Endothelial cell of umbilical vein (primary cell): ENCODE data around the gene MSL1. TPM values are rescaled to one million over a fixed set of nuclear protein-coding genes. Genes with fewer than 3 reads are reported as not detected.

Experiments
- BruUV-seq: library from RNA; stranded (reverse); fragments of 400-500 nt; replicated peaks from 2 replicates; lab custom pipeline; 2021; lab: Mats Ljungman, UMichigan
- CTCF ChIA-PET: fragments of 300-600, 350-600 bp; sonication (Branson Sonifier 250); formaldehyde crosslinking; loops from one replicate; lab custom pipeline; 2021; ENCODE audit warnings: antibody characterized with exemption, inconsistent platforms; lab: Charles Lee
- POLR2A ChIA-PET: fragments of 300-600, 350-600 bp; sonication (Branson Sonifier 250); formaldehyde crosslinking; loops from one replicate; lab custom pipeline; 2021; ENCODE audit warnings: antibody characterized with exemption, inconsistent platforms; lab: Charles Lee
- DNase-seq: peaks from one replicate; pipeline ENCODE4 v3.0.0-alpha.2; 2011; ENCODE audit warnings: low read depth, low spot score
- FAIRE-seq: peaks from 2 replicates; lab custom pipeline; 2011; peaks lifted over from hg19 to GRCh38; lab: Jason Lieb, UNC
- H2AFZ ChIP-seq: 2 replicates; pipeline ENCODE4 v1.6.0; 2012; ENCODE audit warnings: low read depth, low read length, control low read depth, inconsistent platforms
- H3K27ac ChIP-seq: 2 replicates; pipeline ENCODE4 v1.5.1; 2011; ENCODE audit warnings: low read depth, mild to moderate bottlenecking, control low read depth, low read length, moderate library complexity; ENCODE audit not compliant: insufficient read depth
- H3K27me3 ChIP-seq, 2 experiments: 2 replicates each; pipeline versions ENCODE4 v1.6.0 to v1.6.1; 2011; ENCODE audit warnings: low read length in 2 of 2, mixed read lengths in 1 of 2; ENCODE audit not compliant: control insufficient read depth in 2 of 2, insufficient read depth in 2 of 2
- H3K36me3 ChIP-seq, 2 experiments: 2 replicates in 1 of 2; 3 replicates in 1 of 2; pipeline ENCODE4 v1.5.1; 2011; ENCODE audit warnings: low read length in 2 of 2, mild to moderate bottlenecking in 1 of 2, moderate library complexity in 1 of 2; ENCODE audit not compliant: control insufficient read depth in 2 of 2, insufficient read depth in 2 of 2; ENCODE audit errors: extremely low read depth in 1 of 2
- H3K4me1 ChIP-seq: 3 replicates; pipeline ENCODE4 v1.5.1; 2011; ENCODE audit warnings: mild to moderate bottlenecking, low read length; ENCODE audit not compliant: control insufficient read depth, insufficient read depth; ENCODE audit errors: extremely low read depth
- H3K4me2 ChIP-seq: 2 replicates; pipeline ENCODE4 v1.6.1; 2011; ENCODE audit warnings: low read length, control low read depth, mixed read lengths; ENCODE audit not compliant: insufficient read depth
- H3K4me3 ChIP-seq, 3 experiments: fragments of 200-600 bp in 1 of 3; sonication (generic), shearing (Covaris generic) in 1 of 3; replicated peaks in 1 of 3; 2 replicates each; pipeline ENCODE4 v1.5.1; 2011 to 2016; ENCODE audit warnings: control low read depth in 3 of 3, low read length in 3 of 3, mild to moderate bottlenecking in 2 of 3, inconsistent platforms in 1 of 3, low read depth in 1 of 3, moderate library complexity in 1 of 3; ENCODE audit not compliant: insufficient read depth in 1 of 3
- H3K79me2 ChIP-seq: 2 replicates; pipeline ENCODE4 v1.6.0; 2012; ENCODE audit warnings: low read length, inconsistent platforms; ENCODE audit not compliant: control insufficient read depth, insufficient read depth
- H3K9ac ChIP-seq: replicated peaks from 2 replicates; pipeline ENCODE3; 2011; ENCODE audit warnings: low read length, control low read depth; ENCODE audit not compliant: insufficient read depth; ENCODE audit errors: extremely low read depth
- H3K9me1 ChIP-seq: replicated peaks from 3 replicates; pipeline ENCODE4 v1.6.0; 2011; ENCODE audit warnings: mild to moderate bottlenecking, low read length; ENCODE audit not compliant: control insufficient read depth, insufficient read depth; ENCODE audit errors: extremely low read depth
- H3K9me3 ChIP-seq: replicated peaks from 2 replicates; pipeline ENCODE4 v1.5.1; 2012; ENCODE audit warnings: low read length, inconsistent platforms; ENCODE audit not compliant: control insufficient read depth, insufficient read depth
- H4K20me1 ChIP-seq: replicated peaks from 2 replicates; pipeline ENCODE3; 2011; ENCODE audit warnings: mild to moderate bottlenecking, low read length; ENCODE audit not compliant: control insufficient read depth, insufficient read depth; ENCODE audit errors: extremely low read depth
- EZH2 ChIP-seq: IDR thresholded peaks from 2 replicates; pipeline ENCODE4 v1.6.1; 2012; ENCODE audit warnings: borderline replicate concordance, low read depth, mild to moderate bottlenecking, moderate library complexity, low read length, inconsistent platforms; ENCODE audit not compliant: severe bottlenecking
- FOS ChIP-seq: IDR thresholded peaks from 2 replicates; pipeline ENCODE4 v1.6.1; 2011; ENCODE audit warnings: mild to moderate bottlenecking, low read length, moderate library complexity, borderline replicate concordance; ENCODE audit not compliant: insufficient read depth
- GATA2 ChIP-seq: IDR thresholded peaks from 2 replicates; pipeline ENCODE4 v1.7.0; 2011; ENCODE audit warnings: low read depth, mild to moderate bottlenecking, moderate library complexity, mixed read lengths, low read length; ENCODE audit not compliant: insufficient read length, insufficient read depth
- JUN ChIP-seq: IDR thresholded peaks from 2 replicates; pipeline ENCODE4 v1.6.1; 2011; ENCODE audit warnings: borderline replicate concordance, low read depth; ENCODE audit not compliant: insufficient read length, insufficient read depth
- MYC ChIP-seq: IDR thresholded peaks from one replicate; pipeline ENCODE4 v1.6.1; 2011; ENCODE audit warnings: mild to moderate bottlenecking, low read depth, low read length
- POLR2A ChIP-seq: IDR thresholded peaks from 2 replicates; pipeline ENCODE4 v1.6.1; 2012; ENCODE audit warnings: low read depth, mild to moderate bottlenecking, control low read depth, low read length
- POLR2AphosphoS5 ChIP-seq: IDR thresholded peaks from 2 replicates; pipeline ENCODE4 v1.6.1; 2012; ENCODE audit warnings: low read depth, mild to moderate bottlenecking, control low read depth, low read length, moderate library complexity; ENCODE audit not compliant: insufficient read depth
- dilution Hi-C: fragments of 300-500 bp; cut with MboI; formaldehyde crosslinking; loops from one replicate; pipeline ENCODE4 v1.15.0; 2019; ENCODE audit warnings: low sequenced_read_pairs; ENCODE audit not compliant: extremely low pct_ligation_motif_present
- intact Hi-C: fragments of 100-400 bp; cut with micrococcal nuclease; formaldehyde crosslinking; loops from one replicate; pipeline ENCODE4 v1.10.0; 2022
- polyA plus RNA-seq, 4 experiments: library from polyadenylated mRNA; depleted of rRNA in 3 of 4; stranded (reverse) in 3 of 4; unstranded in 1 of 4; fragments of >200 nt; gene quantifications; 2 replicates each; pipeline versions ENCODE4 v1.2.1 to v1.2.3, GENCODE V29; 2011 to 2012; ENCODE audit warnings: missing spikeins in 1 of 4
- total RNA-seq: library from RNA; stranded (reverse); gene quantifications from 2 replicates; pipeline ENCODE4 v1.2.3, GENCODE V29; 2021
- TF ChIP-seq, protein P1 (sequence below): IDR thresholded peaks from 2 replicates; pipeline ENCODE4 v1.6.1; 2011; ENCODE audit not compliant: insufficient read depth, insufficient read length
- TF ChIP-seq, protein P2 (sequence below), 2 donors: IDR thresholded peaks; 1 replicate in 1 of 2; 2 replicates in 1 of 2; pipeline ENCODE4 v1.5.1; 2011; ENCODE audit warnings: low read length in 2 of 2, mild to moderate bottlenecking in 2 of 2, moderate library complexity in 2 of 2, control low read depth in 1 of 2, inconsistent platforms in 1 of 2, low read depth in 1 of 2; ENCODE audit not compliant: insufficient read depth in 1 of 2; ENCODE audit errors: extremely low read depth in 1 of 2

MSL1 gene
- total and polyA plus RNA-seq, 2 donors (not counting 3 experiments of a cell fraction or from before 2014, with no cell fraction given), result 30.9 to 95.0 TPM

DNA sequence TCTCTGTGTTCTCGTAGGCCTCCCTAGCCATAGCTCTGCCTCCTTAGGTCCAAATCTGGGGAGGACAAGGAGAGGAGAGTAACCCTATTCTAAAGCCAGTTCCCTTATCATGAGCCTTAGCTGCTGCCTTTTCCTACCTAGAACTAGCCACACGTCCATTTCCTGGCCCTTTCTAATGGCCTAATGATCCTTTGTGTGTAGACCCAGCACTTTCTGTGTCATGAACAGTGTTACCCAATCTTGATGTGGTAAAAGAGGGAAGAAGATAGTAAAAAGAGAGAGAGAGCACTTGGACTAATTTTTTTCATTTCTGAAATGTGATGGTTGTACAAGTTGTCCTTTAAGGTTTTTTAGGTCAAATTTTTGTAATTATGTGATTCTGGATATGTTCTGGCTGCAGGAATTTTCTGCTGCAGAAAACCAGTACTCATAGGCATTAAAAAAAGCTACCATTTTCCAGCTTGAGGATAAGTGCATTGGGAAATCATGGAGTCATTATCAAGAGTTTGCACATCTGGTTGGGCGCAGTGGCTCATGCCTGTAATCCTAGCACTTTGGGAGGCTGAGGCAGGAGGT lies 36.8 kb downstream of the MSL1 start:
- no peak overlapping the region for H3K27ac ChIP-seq
- H3K36me3 ChIP-seq, result peaks cover 15 to 25% of the 10 kb centered on the region in 2 experiments
- ChIA-PET CTCF (interaction anchor here (1.5 kb wide), 1 partner anchor 10 kb away, joined by 7 read pairs; no protein-coding TSS in a partner anchor), POLR2A (interaction anchor here (0.6 kb wide), 1 partner anchor 44 kb away, joined by 3 read pairs; no protein-coding TSS in a partner anchor)
- H3K4me3 ChIP-seq, result no peak overlapping the region
- no peak overlapping the region for H2AFZ ChIP-seq
- peaks cover 48% of the 10 kb centered on the region for H3K79me2 ChIP-seq
- H3K27me3 ChIP-seq, result no peaks in the 10 kb centered on the region
- FAIRE-seq (no peak), DNase-seq (no peak)
- TF ChIP-seq POLR2AphosphoS5 (no peak), JUN (no peak)
- H3K4me2 ChIP-seq, result no peak overlapping the region
- BruUV-seq, result no TSS peak
- no peaks in the 10 kb centered on the region for H4K20me1 ChIP-seq
- no peak overlapping the region for H3K9ac ChIP-seq
- intact Hi-C loops (no loop called here), dilution Hi-C loops (no loop called here)
- H3K9me3 ChIP-seq, result no peaks in the 10 kb centered on the region
- H3K4me1 ChIP-seq, result no peaks in the 10 kb centered on the region
- no peaks in the 10 kb centered on the region for H3K9me1 ChIP-seq

DNA sequence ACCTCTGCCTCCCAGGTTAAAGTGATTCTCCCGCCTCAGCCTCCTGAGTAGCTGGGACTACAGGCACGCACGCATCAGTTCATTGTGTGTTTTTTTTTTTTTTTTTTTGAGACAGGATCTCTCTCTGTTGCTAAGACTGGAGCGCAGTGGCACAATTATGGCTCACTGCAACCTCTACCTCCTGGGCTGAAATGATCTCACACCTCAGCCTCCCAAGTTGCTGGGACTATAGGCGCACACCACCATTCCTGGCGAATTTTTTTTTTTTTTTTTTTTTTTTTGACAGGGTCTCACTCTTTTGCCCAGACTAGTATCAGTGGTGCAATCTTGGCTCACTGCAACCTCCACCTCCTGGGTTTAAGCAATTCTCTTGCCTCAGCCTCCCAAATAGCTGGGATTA lies 37.7 kb downstream of the MSL1 start:
- Histone ChIP-seq H3K4me2 (no peak overlapping the region), H3K9me3 (no peaks in the 10 kb centered on the region), H3K36me3 (peaks cover 20 to 28% of the 10 kb centered on the region in 2 experiments), H3K27ac (no peak overlapping the region), H3K9ac (no peak overlapping the region), H3K79me2 (peaks cover 48% of the 10 kb centered on the region), H3K27me3 (no peaks in the 10 kb centered on the region), H4K20me1 (no peaks in the 10 kb centered on the region), H3K4me3 (no peak overlapping the region), H2AFZ (no peak overlapping the region), H3K4me1 (no peaks in the 10 kb centered on the region), H3K9me1 (no peaks in the 10 kb centered on the region)
- FAIRE-seq, result no peak
- TF ChIP-seq, protein P1, sequence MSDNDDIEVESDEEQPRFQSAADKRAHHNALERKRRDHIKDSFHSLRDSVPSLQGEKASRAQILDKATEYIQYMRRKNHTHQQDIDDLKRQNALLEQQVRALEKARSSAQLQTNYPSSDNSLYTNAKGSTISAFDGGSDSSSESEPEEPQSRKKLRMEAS, result no peak
- no peak for TF ChIP-seq POLR2A
- TF ChIP-seq MYC, result no peak
- no peak for TF ChIP-seq EZH2
- no peak for TF ChIP-seq FOS
- TF ChIP-seq, protein P2, sequence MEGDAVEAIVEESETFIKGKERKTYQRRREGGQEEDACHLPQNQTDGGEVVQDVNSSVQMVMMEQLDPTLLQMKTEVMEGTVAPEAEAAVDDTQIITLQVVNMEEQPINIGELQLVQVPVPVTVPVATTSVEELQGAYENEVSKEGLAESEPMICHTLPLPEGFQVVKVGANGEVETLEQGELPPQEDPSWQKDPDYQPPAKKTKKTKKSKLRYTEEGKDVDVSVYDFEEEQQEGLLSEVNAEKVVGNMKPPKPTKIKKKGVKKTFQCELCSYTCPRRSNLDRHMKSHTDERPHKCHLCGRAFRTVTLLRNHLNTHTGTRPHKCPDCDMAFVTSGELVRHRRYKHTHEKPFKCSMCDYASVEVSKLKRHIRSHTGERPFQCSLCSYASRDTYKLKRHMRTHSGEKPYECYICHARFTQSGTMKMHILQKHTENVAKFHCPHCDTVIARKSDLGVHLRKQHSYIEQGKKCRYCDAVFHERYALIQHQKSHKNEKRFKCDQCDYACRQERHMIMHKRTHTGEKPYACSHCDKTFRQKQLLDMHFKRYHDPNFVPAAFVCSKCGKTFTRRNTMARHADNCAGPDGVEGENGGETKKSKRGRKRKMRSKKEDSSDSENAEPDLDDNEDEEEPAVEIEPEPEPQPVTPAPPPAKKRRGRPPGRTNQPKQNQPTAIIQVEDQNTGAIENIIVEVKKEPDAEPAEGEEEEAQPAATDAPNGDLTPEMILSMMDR (IDR thresholded peaks at IDR 0.05; ENCODE audit: extremely low read depth in 1 of 2, insufficient read depth in 1 of 2, low read depth in 1 of 2, low read length in 2 of 2), result no peak
- TF ChIP-seq POLR2AphosphoS5, result no peak
- TF ChIP-seq JUN, result no peak
- TF ChIP-seq GATA2, result no peak
- intact Hi-C loops (no loop called here), dilution Hi-C loops (no loop called here)
- POLR2A ChIA-PET, result no interaction called here
- BruUV-seq, result no TSS peak
- CTCF ChIA-PET, result interaction anchor here (1.5 kb wide), 1 partner anchor 9 kb away, joined by 7 read pairs; no protein-coding TSS in a partner anchor
- DNase-seq, result no peak
